Nephron progenitor cell (in vitro differentiated cells): ENCODE measurements around the gene ADIPOR2.

Experiments
- DNase-seq: peaks from one replicate; pipeline ENCODE4 v3.0.0; 2021
- H3K27ac Mint-ChIP-seq: 2 replicates; pipeline ENCODE4 v1.8.0; 2021; ENCODE audit warnings: mild to moderate bottlenecking, moderate library complexity, mixed read lengths
- H3K27me3 Mint-ChIP-seq: 2 replicates; pipeline ENCODE4 v1.8.0; 2021; ENCODE audit warnings: mild to moderate bottlenecking, low read depth, mixed read lengths; ENCODE audit not compliant: poor library complexity
- H3K36me3 Mint-ChIP-seq: 2 replicates; pipeline ENCODE4 v1.8.0; 2021; ENCODE audit warnings: low read depth, mixed read lengths
- H3K4me1 Mint-ChIP-seq: 2 replicates; pipeline ENCODE4 v1.8.0; 2021; ENCODE audit warnings: mixed read lengths
- H3K4me3 Mint-ChIP-seq: 2 replicates; pipeline ENCODE4 v1.8.0; 2021; ENCODE audit warnings: mild to moderate bottlenecking, moderate library complexity, mixed read lengths
- H3K9me3 Mint-ChIP-seq: 2 replicates; pipeline ENCODE4 v1.8.0; 2021; ENCODE audit warnings: mild to moderate bottlenecking, moderate library complexity, mixed read lengths
- CTCF ChIP-seq: fragments of 200-600 bp; sonication (generic); IDR thresholded peaks from 2 replicates; pipeline ENCODE4 v1.5.0; 2021; ENCODE audit warnings: antibody characterized with exemption

ADIPOR2 gene

GRCh38 chr12:1744932-1745331 is 54.1 kb downstream of the ADIPOR2 start:
- TF ChIP-seq CTCF: no peak
- peaks cover 78% of the 10 kb centered on the region for H3K36me3 Mint-ChIP-seq
- peaks cover 38% of the 10 kb centered on the region for H3K4me1 Mint-ChIP-seq
- H3K4me3 Mint-ChIP-seq: no peak overlapping the region
- peaks cover 62% of the 10 kb centered on the region for H3K9me3 Mint-ChIP-seq
- no peaks in the 10 kb centered on the region for H3K27me3 Mint-ChIP-seq
- DNase-seq: no peak
- H3K27ac Mint-ChIP-seq: no peak overlapping the region

GRCh38 chr12:1747609-1748008 is 56.7 kb downstream of the ADIPOR2 start:
- H3K36me3 Mint-ChIP-seq: peaks cover 86% of the 10 kb centered on the region
- TF ChIP-seq CTCF: no peak
- H3K4me3 Mint-ChIP-seq: no peak overlapping the region
- peaks cover 3% of the 10 kb centered on the region for H3K27me3 Mint-ChIP-seq
- peaks cover 21% of the 10 kb centered on the region for H3K4me1 Mint-ChIP-seq
- no peak overlapping the region for H3K27ac Mint-ChIP-seq
- peaks cover 64% of the 10 kb centered on the region for H3K9me3 Mint-ChIP-seq
- DNase-seq: no peak

GRCh38 chr12:1749019-1749418 is 58.1 kb downstream of the ADIPOR2 start:
- Mint-ChIP-seq H3K9me3 (peaks cover 57% of the 10 kb centered on the region), H3K4me3 (no peak overlapping the region), H3K27me3 (peaks cover 3% of the 10 kb centered on the region), H3K36me3 (peaks cover 72% of the 10 kb centered on the region), H3K27ac (peak overlapping the region; percentile 32), H3K4me1 (peaks cover 17% of the 10 kb centered on the region)
- DNase-seq: no peak
- TF ChIP-seq CTCF: no peak

- H3K27me3 Mint-ChIP-seq: peaks cover 3% of the 10 kb centered on the region
- H3K9me3 Mint-ChIP-seq: peaks cover 47% of the 10 kb centered on the region
- no peak overlapping the region for H3K27ac Mint-ChIP-seq
- H3K4me1 Mint-ChIP-seq: peaks cover 17% of the 10 kb centered on the region
- H3K36me3 Mint-ChIP-seq: peaks cover 75% of the 10 kb centered on the region
- no peak for DNase-seq
- H3K4me3 Mint-ChIP-seq: no peak overlapping the region
- TF ChIP-seq CTCF: no peak
Measured at GRCh38 chr12:1750300-1750699, 59.4 kb downstream of the ADIPOR2 start.

- peaks cover 71% of the 10 kb centered on the region for H3K36me3 Mint-ChIP-seq
- no peak for TF ChIP-seq CTCF
- H3K27me3 Mint-ChIP-seq: no peaks in the 10 kb centered on the region
- H3K4me1 Mint-ChIP-seq: peaks cover 33% of the 10 kb centered on the region
- DNase-seq: no peak
- H3K4me3 Mint-ChIP-seq: no peak overlapping the region
- no peaks in the 10 kb centered on the region for H3K9me3 Mint-ChIP-seq
- H3K27ac Mint-ChIP-seq: peak overlapping the region; percentile 74
Measured at GRCh38 chr12:1758376-1758775, 67.5 kb downstream of the ADIPOR2 start.

- no peak for DNase-seq
- Mint-ChIP-seq H3K27ac (no peak overlapping the region), H3K9me3 (no peaks in the 10 kb centered on the region), H3K27me3 (no peaks in the 10 kb centered on the region), H3K36me3 (peaks cover 71% of the 10 kb centered on the region), H3K4me1 (peaks cover 33% of the 10 kb centered on the region), H3K4me3 (no peak overlapping the region)
- no peak for TF ChIP-seq CTCF
Measured at GRCh38 chr12:1758887-1759286, 68.0 kb downstream of the ADIPOR2 start.
